Chondrocyte (in vitro differentiated cells): ENCODE measurements around the gene SLC2A5. TPM values are rescaled to one million over a fixed set of nuclear protein-coding genes. Genes with fewer than 3 reads are reported as not detected.

Experiments
- DNase-seq: peaks from one replicate; pipeline ENCODE4 v3.0.0; 2021; ENCODE audit warnings: mixed read lengths, low spot score
- H3K27ac Mint-ChIP-seq: one replicate; pipeline ENCODE4 v1.8.0; 2021; ENCODE audit warnings: mild to moderate bottlenecking, moderate library complexity, mixed read lengths; ENCODE audit not compliant: unreplicated experiment
- H3K27me3 Mint-ChIP-seq: 2 replicates; pipeline ENCODE4 v1.8.0; 2021; ENCODE audit warnings: low read depth, mixed read lengths
- H3K36me3 Mint-ChIP-seq: 2 replicates; pipeline ENCODE4 v1.8.0; 2021; ENCODE audit warnings: low read depth, mixed read lengths
- H3K4me1 Mint-ChIP-seq: 2 replicates; pipeline ENCODE4 v1.8.0; 2021; ENCODE audit warnings: low read depth, mild to moderate bottlenecking, mixed read lengths
- H3K4me3 Mint-ChIP-seq: one replicate; pipeline ENCODE4 v1.8.0; 2021; ENCODE audit warnings: mild to moderate bottlenecking, moderate library complexity, mixed read lengths; ENCODE audit not compliant: unreplicated experiment
- H3K9me3 Mint-ChIP-seq: 2 replicates; pipeline ENCODE4 v1.8.0; 2021; ENCODE audit warnings: low read depth, mixed read lengths
- total RNA-seq: library from RNA; stranded (reverse); gene quantifications from 3 replicates; pipeline ENCODE4 v1.2.1, GENCODE V29; 2021
- TF ChIP-seq, protein P1 (sequence below): fragments of 200-600 bp; sonication (generic); IDR thresholded peaks from 2 replicates; pipeline ENCODE4 v1.5.0; 2021; ENCODE audit warnings: antibody characterized with exemption, mild to moderate bottlenecking, moderate library complexity

The SLC2A5 gene
- total RNA-seq, 1 donor from 2014 or later: 0.27 TPM

DNA sequence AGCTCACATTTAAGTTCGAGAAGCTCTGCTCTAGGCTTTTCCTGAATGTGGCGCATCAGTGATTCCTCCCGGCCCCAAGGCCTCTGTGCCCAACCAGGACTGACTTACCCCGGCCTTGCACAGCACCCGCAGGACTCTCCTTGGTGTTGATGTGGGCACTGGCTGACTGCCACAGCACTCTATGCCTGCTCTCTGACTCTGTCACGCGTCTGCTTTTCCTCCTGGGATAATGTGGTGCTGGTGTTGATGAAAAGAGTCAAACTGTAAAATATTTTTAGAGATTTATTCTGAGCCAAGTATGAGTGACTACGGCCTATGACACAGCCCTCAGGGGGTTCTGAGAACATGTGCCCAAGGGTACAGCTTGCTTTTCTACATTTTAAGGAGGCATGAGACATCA lies 15.5 kb upstream of the SLC2A5 start:
- H3K4me1 Mint-ChIP-seq: peaks cover 39% of the 10 kb centered on the region
- H3K9me3 Mint-ChIP-seq: no peaks in the 10 kb centered on the region
- H3K36me3 Mint-ChIP-seq: peaks cover 4% of the 10 kb centered on the region
- peak overlapping the region; percentile 84 for H3K27ac Mint-ChIP-seq
- H3K4me3 Mint-ChIP-seq: no peak overlapping the region
- peaks cover 14% of the 10 kb centered on the region for H3K27me3 Mint-ChIP-seq
- peak; percentile 70 for DNase-seq
- TF ChIP-seq, protein P1, sequence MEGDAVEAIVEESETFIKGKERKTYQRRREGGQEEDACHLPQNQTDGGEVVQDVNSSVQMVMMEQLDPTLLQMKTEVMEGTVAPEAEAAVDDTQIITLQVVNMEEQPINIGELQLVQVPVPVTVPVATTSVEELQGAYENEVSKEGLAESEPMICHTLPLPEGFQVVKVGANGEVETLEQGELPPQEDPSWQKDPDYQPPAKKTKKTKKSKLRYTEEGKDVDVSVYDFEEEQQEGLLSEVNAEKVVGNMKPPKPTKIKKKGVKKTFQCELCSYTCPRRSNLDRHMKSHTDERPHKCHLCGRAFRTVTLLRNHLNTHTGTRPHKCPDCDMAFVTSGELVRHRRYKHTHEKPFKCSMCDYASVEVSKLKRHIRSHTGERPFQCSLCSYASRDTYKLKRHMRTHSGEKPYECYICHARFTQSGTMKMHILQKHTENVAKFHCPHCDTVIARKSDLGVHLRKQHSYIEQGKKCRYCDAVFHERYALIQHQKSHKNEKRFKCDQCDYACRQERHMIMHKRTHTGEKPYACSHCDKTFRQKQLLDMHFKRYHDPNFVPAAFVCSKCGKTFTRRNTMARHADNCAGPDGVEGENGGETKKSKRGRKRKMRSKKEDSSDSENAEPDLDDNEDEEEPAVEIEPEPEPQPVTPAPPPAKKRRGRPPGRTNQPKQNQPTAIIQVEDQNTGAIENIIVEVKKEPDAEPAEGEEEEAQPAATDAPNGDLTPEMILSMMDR: no peak

DNA sequence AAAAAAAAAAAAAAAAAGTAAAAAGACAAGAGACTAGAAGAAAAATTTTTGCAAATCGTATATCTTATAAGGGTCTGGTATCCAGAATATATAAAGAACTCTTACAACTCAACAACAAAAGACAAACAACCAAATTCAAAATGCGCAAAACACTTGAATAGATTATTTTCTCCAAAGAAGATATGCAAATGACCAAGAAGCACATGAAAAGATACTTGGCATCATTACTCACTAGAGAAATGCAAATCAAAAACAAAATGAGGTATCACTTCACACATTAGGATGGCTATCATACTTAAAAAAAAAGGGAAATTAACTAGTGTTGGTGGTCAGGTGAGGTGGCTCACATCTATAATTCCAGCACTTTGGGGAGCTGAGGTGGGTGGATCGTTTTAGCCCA lies 12.0 kb upstream of the SLC2A5 start:
- no peak for DNase-seq
- Mint-ChIP-seq H3K36me3 (no peaks in the 10 kb centered on the region), H3K4me3 (no peak overlapping the region), H3K9me3 (no peaks in the 10 kb centered on the region), H3K27me3 (no peaks in the 10 kb centered on the region), H3K27ac (no peak overlapping the region), H3K4me1 (peaks cover 44% of the 10 kb centered on the region)
- TF ChIP-seq, protein P1: no peak

DNA sequence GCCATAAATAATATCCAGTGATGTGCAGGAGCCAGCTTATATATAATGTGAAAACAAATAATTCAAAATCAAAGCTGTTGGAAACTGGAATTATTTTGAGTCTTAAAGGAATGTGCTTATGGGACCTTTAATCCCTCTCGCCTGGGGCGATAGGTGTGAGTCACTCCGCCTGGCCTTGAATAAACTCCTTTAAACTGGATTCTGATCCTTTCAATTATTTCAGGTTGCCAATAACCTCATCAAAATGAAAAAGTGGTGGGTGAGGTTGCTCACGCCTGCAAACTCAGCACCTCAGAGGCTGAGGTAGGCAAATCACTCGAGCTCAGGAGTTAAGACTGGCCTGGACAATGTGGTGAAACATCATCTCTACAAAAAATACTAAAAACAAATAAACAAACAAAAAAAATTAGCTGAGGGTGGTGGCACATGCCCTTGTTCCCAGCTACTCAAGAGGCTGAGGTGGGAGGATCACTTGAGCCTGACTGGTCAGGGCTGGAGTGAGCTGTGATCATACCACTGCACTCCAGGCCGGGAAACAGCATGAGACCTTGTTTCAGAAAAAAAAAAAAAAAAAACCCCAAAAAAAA lies 11.4 kb upstream of the SLC2A5 start:
- Mint-ChIP-seq H3K4me3 (no peak overlapping the region), H3K9me3 (no peaks in the 10 kb centered on the region), H3K4me1 (peaks cover 42% of the 10 kb centered on the region), H3K27ac (no peak overlapping the region), H3K36me3 (no peaks in the 10 kb centered on the region), H3K27me3 (no peaks in the 10 kb centered on the region)
- TF ChIP-seq, protein P1: no peak
- peak; percentile 13 for DNase-seq

- Mint-ChIP-seq H3K27me3 (peaks cover 3% of the 10 kb centered on the region), H3K4me3 (no peak overlapping the region), H3K27ac (no peak overlapping the region), H3K4me1 (peaks cover 35% of the 10 kb centered on the region), H3K36me3 (no peaks in the 10 kb centered on the region), H3K9me3 (no peaks in the 10 kb centered on the region)
- DNase-seq: no peak
- TF ChIP-seq, protein P1: no peak
These were observed 10.7 kb upstream of the SLC2A5 start for GRCh38 chr1:9079988-9080704.

- TF ChIP-seq, protein P1: no peak
- Mint-ChIP-seq H3K27me3 (peaks cover 13% of the 10 kb centered on the region), H3K4me1 (peaks cover 25% of the 10 kb centered on the region), H3K36me3 (no peaks in the 10 kb centered on the region), H3K27ac (no peak overlapping the region), H3K9me3 (no peaks in the 10 kb centered on the region), H3K4me3 (no peak overlapping the region)
- peak; percentile 72 for DNase-seq
These were observed 9.5 kb upstream of the SLC2A5 start for GRCh38 chr1:9078752-9079500.
